ENCODE results near the gene KRTAP10-11. TPM values are rescaled to one million over a fixed set of nuclear protein-coding genes. Genes with fewer than 3 reads are reported as not detected.

KRTAP10-11 gene
- total RNA-seq, 4 donors from 2014 or later = not detected

- H3K27ac ChIP-seq = no peak overlapping the region
- H3K27me3 ChIP-seq = no peaks in the 10 kb centered on the region
- 80 to 82% methylated on average over 16 of the region's 16 CpGs for WGBS, 2 donors
- H3K4me1 ChIP-seq = no peaks in the 10 kb centered on the region
- no peak overlapping the region for H3K4me3 ChIP-seq
- peaks cover 0 to 21% (median 2%) of the 10 kb centered on the region in 4 donors for H3K9me3 ChIP-seq
- TF ChIP-seq EP300 (IDR thresholded peaks at IDR 0.05) (no peak), CTCF (IDR thresholded peaks at IDR 0.05) (no peak), POLR2A (IDR thresholded peaks at IDR 0.05) (no peak)
- no peak for DNase-seq (ENCODE audit: low spot score in 2 of 2)
- H3K36me3 ChIP-seq = no peaks in the 10 kb centered on the region
These were observed 29.7 kb upstream of the KRTAP10-11 start for GRCh38 chr21:44616591-44616926.

- peaks cover 0 to 21% (median 2%) of the 10 kb centered on the region in 4 donors for H3K9me3 ChIP-seq
- no peak overlapping the region for H3K4me3 ChIP-seq
- DNase-seq (ENCODE audit: low spot score in 2 of 2) = no peak
- H3K27me3 ChIP-seq = no peaks in the 10 kb centered on the region
- no peaks in the 10 kb centered on the region for H3K36me3 ChIP-seq
- 30 to 41% methylated on average over 7 to 8 of the region's 8 CpGs for WGBS, 2 donors
- TF ChIP-seq CTCF (IDR thresholded peaks at IDR 0.05) (no peak), POLR2A (IDR thresholded peaks at IDR 0.05) (no peak), EP300 (IDR thresholded peaks at IDR 0.05) (no peak)
- H3K27ac ChIP-seq = no peak overlapping the region
- H3K4me1 ChIP-seq = no peaks in the 10 kb centered on the region
These were observed 29.1 kb upstream of the KRTAP10-11 start for GRCh38 chr21:44617071-44617501.

GRCh38 chr21:44618504-44618903 lies 27.7 kb upstream of the KRTAP10-11 start:
- peak in 1 of 2 donors; percentile 25 for DNase-seq (ENCODE audit: low spot score in 2 of 2)
- WGBS, 2 donors = 10 to 23% methylated on average over 4 of the region's 4 CpGs
- no peak for TF ChIP-seq POLR2A (IDR thresholded peaks at IDR 0.05)
- TF ChIP-seq EP300 (IDR thresholded peaks at IDR 0.05) = no peak
- no peak for TF ChIP-seq CTCF (IDR thresholded peaks at IDR 0.05)

GRCh38 chr21:44618909-44619308 lies 27.3 kb upstream of the KRTAP10-11 start:
- no peaks in the 10 kb centered on the region for H3K27me3 ChIP-seq
- no peaks in the 10 kb centered on the region for H3K4me1 ChIP-seq
- WGBS, 2 donors = 59 to 70% methylated on average over 3 of the region's 3 CpGs
- TF ChIP-seq CTCF (IDR thresholded peaks at IDR 0.05) = no peak
- no peak for TF ChIP-seq POLR2A (IDR thresholded peaks at IDR 0.05)
- TF ChIP-seq EP300 (IDR thresholded peaks at IDR 0.05) = no peak
- DNase-seq (ENCODE audit: low spot score in 2 of 2) = no peak
- no peak overlapping the region for H3K4me3 ChIP-seq
- peaks cover 0 to 32% (median 5%) of the 10 kb centered on the region in 4 donors for H3K9me3 ChIP-seq
- no peaks in the 10 kb centered on the region for H3K36me3 ChIP-seq
- H3K27ac ChIP-seq = peak overlapping the region in 1 of 4 donors; percentile 12

More at GRCh38 chr21:44618504-44618903, 27.7 kb upstream of the KRTAP10-11 start:
- Histone ChIP-seq H3K9me3 (peaks cover 0 to 28% (median 3%) of the 10 kb centered on the region in 4 donors), H3K27me3 (no peaks in the 10 kb centered on the region), H3K4me1 (no peaks in the 10 kb centered on the region), H3K27ac (peak overlapping the region in 1 of 4 donors; percentile 12), H3K36me3 (no peaks in the 10 kb centered on the region), H3K4me3 (no peak overlapping the region)

GRCh38 chr21:44619886-44620285 lies 26.3 kb upstream of the KRTAP10-11 start:
- Histone ChIP-seq H3K4me3 (no peak overlapping the region), H3K4me1 (no peaks in the 10 kb centered on the region), H3K9me3 (peaks cover 0 to 42% (median 9%) of the 10 kb centered on the region in 4 donors), H3K27me3 (no peaks in the 10 kb centered on the region), H3K36me3 (no peaks in the 10 kb centered on the region), H3K27ac (no peak overlapping the region)
- TF ChIP-seq CTCF (IDR thresholded peaks at IDR 0.05) = no peak
- no peak for TF ChIP-seq POLR2A (IDR thresholded peaks at IDR 0.05)
- TF ChIP-seq EP300 (IDR thresholded peaks at IDR 0.05) = no peak
- no peak for DNase-seq (ENCODE audit: low spot score in 2 of 2)
- WGBS, 2 donors = 84 to 86% methylated on average over 6 of the region's 6 CpGs

All from tibial nerve (tissue), 4 donors.